ENCODE results near the gene ATP6V1B1. TPM values are rescaled to one million over a fixed set of nuclear protein-coding genes. Genes with fewer than 3 reads are reported as not detected.

The ATP6V1B1 gene
- total and polyA plus RNA-seq, 2 of the 13 experiments (the other 11 are each of a cell fraction or from before 2014, with no cell fraction given), result 0.58 to 1.6 TPM

GRCh38 chr2:70994009-70994698, 58.5 kb downstream of the ATP6V1B1 start (continued):
- no peak for TF ChIP-seq THRA (CRISPR knock-in tag; IDR thresholded peaks at IDR 0.05; ENCODE audit: borderline replicate concordance)
- TF ChIP-seq RFX3 (CRISPR knock-in tag; IDR thresholded peaks at IDR 0.05), result no peak
- TF ChIP-seq KDM1A (CRISPR knock-in tag; IDR thresholded peaks at IDR 0.05), result no peak
- TF ChIP-seq ZNF382 (CRISPR knock-in tag; IDR thresholded peaks at IDR 0.05; ENCODE audit: borderline replicate concordance), result no peak
- peak; percentile 13; the same call in 1 of the 2 replicates for TF ChIP-seq ZNF430 (CRISPR knock-in tag; IDR thresholded peaks at IDR 0.05)
- TF ChIP-seq SMAD9 (CRISPR knock-in tag; IDR thresholded peaks at IDR 0.05), result no peak
- no peak for TF ChIP-seq ZNF143 (CRISPR knock-in tag; IDR thresholded peaks at IDR 0.05)
- TF ChIP-seq ZNF362 (CRISPR knock-in tag; IDR thresholded peaks at IDR 0.05; ENCODE audit: borderline replicate concordance), result no peak
- TF ChIP-seq TBX2 (CRISPR knock-in tag; IDR thresholded peaks at IDR 0.05; ENCODE audit: borderline replicate concordance), result peak; percentile 38; the same call in 1 of the 2 replicates
- TF ChIP-seq IRF2 (CRISPR knock-in tag; IDR thresholded peaks at IDR 0.05), result no peak
- no peak for TF ChIP-seq ZNF749 (CRISPR knock-in tag; IDR thresholded peaks at IDR 0.05; ENCODE audit: borderline replicate concordance)
- no peak for TF ChIP-seq KLF15 (CRISPR knock-in tag; IDR thresholded peaks at IDR 0.05; ENCODE audit: borderline replicate concordance)
- TF ChIP-seq KLF9 (CRISPR knock-in tag; IDR thresholded peaks at IDR 0.05; ENCODE audit: low read depth), result no peak
- peak; percentile 53; the same call in 1 of the 2 replicates for TF ChIP-seq FOXC1 (CRISPR knock-in tag; IDR thresholded peaks at IDR 0.05; ENCODE audit: borderline replicate concordance)
- no peak for TF ChIP-seq PPARG (CRISPR knock-in tag; conservative IDR thresholded peaks at IDR 0.05)
- TF ChIP-seq CREBL2 (CRISPR knock-in tag; IDR thresholded peaks at IDR 0.05; ENCODE audit: borderline replicate concordance), result no peak
- no peak for TF ChIP-seq CHD4 (IDR thresholded peaks at IDR 0.05; ENCODE audit: borderline replicate concordance, low read length)
- TF ChIP-seq ZNF780A (CRISPR knock-in tag; IDR thresholded peaks at IDR 0.05), result no peak
- TF ChIP-seq SMARCC2 (IDR thresholded peaks at IDR 0.05), result no peak
- TF ChIP-seq ZMYM3 (CRISPR knock-in tag; IDR thresholded peaks at IDR 0.05), result 0 out of 2 replicates have a peak, but pooled peaks have one; percentile 46
- 0 out of 2 replicates have a peak, but pooled peaks have one; percentile 10 for TF ChIP-seq ZNF558 (CRISPR knock-in tag; IDR thresholded peaks at IDR 0.05; ENCODE audit: borderline replicate concordance)
- 0 out of 2 replicates have a peak, but pooled peaks have one; percentile 53 for TF ChIP-seq ZBTB46 (CRISPR knock-in tag; IDR thresholded peaks at IDR 0.05; ENCODE audit: borderline replicate concordance)
- TF ChIP-seq ZNF672 (CRISPR knock-in tag; IDR thresholded peaks at IDR 0.05), result 0 out of 2 replicates have a peak, but pooled peaks have one; percentile 38
- no peak for TF ChIP-seq ZSCAN20 (CRISPR knock-in tag; IDR thresholded peaks at IDR 0.05; ENCODE audit: borderline replicate concordance)
- no peak for TF ChIP-seq ZNF652 (CRISPR knock-in tag; IDR thresholded peaks at IDR 0.05; ENCODE audit: borderline replicate concordance, low read depth)
- no peak for TF ChIP-seq SNRNP70 (IDR thresholded peaks at IDR 0.05; ENCODE audit: low read depth, low read length)
- no peak for TF ChIP-seq ZFP90 (CRISPR knock-in tag; IDR thresholded peaks at IDR 0.05; ENCODE audit: borderline replicate concordance)
- TF ChIP-seq BCL6 (CRISPR knock-in tag; IDR thresholded peaks at IDR 0.05), result no peak

All from HepG2 (cell line).